Endodermal cell (in vitro differentiated cells): ENCODE results near the gene COL26A1. TPM values are rescaled to one million over a fixed set of nuclear protein-coding genes. Genes with fewer than 3 reads are reported as not detected.
"Not testable (repeated sequence)": the region's sequence is repeated elsewhere in the genome, so short reads cannot be mapped to it uniquely, and the experiment has no call there.

Source experiments
- DNase-seq: peaks from one replicate; pipeline ENCODE4 v3.0.0-alpha.2; 2017
- H3K27ac ChIP-seq: 2 replicates; pipeline ENCODE4 v1.5.1; 2013; ENCODE audit warnings: mild to moderate bottlenecking, low read depth, low read length, moderate library complexity
- H3K27me3 ChIP-seq: 2 replicates; pipeline ENCODE4 v1.6.1; 2013; ENCODE audit warnings: mild to moderate bottlenecking, low read length, moderate library complexity; ENCODE audit not compliant: insufficient read depth, control insufficient read depth, poor library complexity, severe bottlenecking
- H3K36me3 ChIP-seq: 2 replicates; pipeline ENCODE4 v1.7.0; 2013; ENCODE audit warnings: mild to moderate bottlenecking, low read length, moderate library complexity; ENCODE audit not compliant: control insufficient read depth, insufficient read depth
- H3K4me1 ChIP-seq: one replicate; pipeline ENCODE4 v1.7.0; 2013; ENCODE audit warnings: low read length; ENCODE audit not compliant: control insufficient read depth, insufficient read depth
- H3K4me3 ChIP-seq: 2 replicates; pipeline ENCODE4 v1.5.1; 2013; ENCODE audit warnings: mild to moderate bottlenecking, low read length, moderate library complexity
- H3K9ac ChIP-seq: 2 replicates; pipeline ENCODE4 v1.6.1; 2013; ENCODE audit warnings: mild to moderate bottlenecking, low read length, moderate library complexity; ENCODE audit not compliant: poor library complexity, severe bottlenecking; ENCODE audit errors: extremely low read depth
- H3K9me3 ChIP-seq: 2 replicates; pipeline ENCODE4 v1.6.1; 2013; ENCODE audit warnings: mild to moderate bottlenecking, low read length, moderate library complexity; ENCODE audit not compliant: control insufficient read depth
- H3K27ac Mint-ChIP-seq: 2 replicates; pipeline ENCODE4 v1.8.0; 2020; ENCODE audit warnings: mixed read lengths
- H3K27me3 Mint-ChIP-seq: 2 replicates; pipeline ENCODE4 v1.8.0; 2021; ENCODE audit warnings: mild to moderate bottlenecking, mixed read lengths; ENCODE audit not compliant: insufficient read depth
- H3K36me3 Mint-ChIP-seq: 2 replicates; pipeline ENCODE4 v1.8.0; 2020; ENCODE audit warnings: low read depth, mixed read lengths
- H3K4me1 Mint-ChIP-seq: 2 replicates; pipeline ENCODE4 v1.8.0; 2020; ENCODE audit warnings: mixed read lengths
- H3K4me3 Mint-ChIP-seq: 2 replicates; pipeline ENCODE4 v1.8.0; 2020; ENCODE audit warnings: mild to moderate bottlenecking, moderate library complexity, mixed read lengths
- H3K9me3 Mint-ChIP-seq: 2 replicates; pipeline ENCODE4 v1.8.0; 2020; ENCODE audit warnings: mild to moderate bottlenecking, mixed read lengths
- WGBS, 2 experiments: methylation state at CpG; one replicate each; pipeline versions ENCODE4 v1.1.5 to v1.1.7; 2013; ENCODE audit warnings: missing lambda C conversion rate in 2 of 2, mixed read lengths in 1 of 2; ENCODE audit not compliant: insufficient coverage in 1 of 2, insufficient read length in 1 of 2; 5-methylcytosine and 5-hydroxymethylcytosine counted together
- total RNA-seq, 2 donors: library from RNA; stranded (reverse); fragmentation: NEBNext Ultra II Directional in 1 of 2; extraction: Animal tissue kit (Norgen Biotek cat#: 25700) in 1 of 2; gene quantifications; 2 replicates in 1 of 2; 3 replicates in 1 of 2; pipeline ENCODE4 v1.2.1, GENCODE V29; 2021
- TF ChIP-seq, protein P1 (sequence below): fragments of 200-600 bp; sonication (generic); conservative IDR thresholded peaks from 2 replicates; pipeline ENCODE4 v1.5.0; 2021; ENCODE audit warnings: antibody characterized with exemption, mild to moderate bottlenecking

COL26A1 gene
- total RNA-seq, 2 donors from 2014 or later: 41.2 to 47.0 TPM

DNA sequence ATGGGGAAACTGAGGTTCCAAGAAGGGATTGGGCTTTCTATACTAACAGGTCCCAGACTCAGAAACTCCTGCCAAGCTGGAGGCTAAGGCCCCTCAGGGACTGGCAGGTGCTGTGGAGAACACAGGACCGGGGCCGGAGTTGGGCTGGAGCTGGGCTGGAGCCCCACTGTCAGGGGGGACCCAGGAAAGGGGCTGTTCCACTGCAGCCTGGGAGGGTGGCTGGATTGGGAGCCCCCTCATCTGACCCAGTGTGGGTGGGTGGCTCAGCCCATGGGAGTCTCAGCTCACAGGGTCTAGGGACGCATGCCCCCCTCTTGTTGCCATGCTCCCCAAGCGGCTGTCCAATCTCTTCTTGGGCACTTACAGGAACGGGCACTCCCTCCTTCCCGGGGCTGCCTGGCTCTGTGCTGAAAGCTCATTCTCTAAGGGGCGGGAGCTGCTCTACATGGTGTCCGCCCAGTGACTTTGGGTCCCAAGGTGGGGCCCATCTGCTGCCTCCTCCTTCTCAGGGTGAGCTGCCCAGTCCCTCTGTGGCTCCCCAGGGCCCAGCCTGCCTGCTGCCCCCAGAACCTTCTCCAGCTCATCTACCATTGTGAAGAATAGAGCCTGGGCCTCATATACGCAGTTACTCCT is 139.9 kb downstream of the COL26A1 start:
- Histone ChIP-seq H3K27me3 (no peaks in the 10 kb centered on the region), H3K27ac (no peak overlapping the region), H3K4me1 (no peaks in the 10 kb centered on the region), H3K36me3 (no peaks in the 10 kb centered on the region), H3K9ac (no peak overlapping the region), H3K9me3 (no peaks in the 10 kb centered on the region), H3K4me3 (no peak overlapping the region)
- Mint-ChIP-seq H3K27ac (no peak overlapping the region), H3K27me3 (no peaks in the 10 kb centered on the region), H3K36me3 (no peaks in the 10 kb centered on the region), H3K4me3 (no peak overlapping the region), H3K4me1 (peaks cover 12% of the 10 kb centered on the region), H3K9me3 (no peaks in the 10 kb centered on the region)
- peak; percentile 49 for DNase-seq
- WGBS, 2 experiments: 83 to 90% methylated on average over 3 to 9 of the region's 9 CpGs
- TF ChIP-seq, protein P1, sequence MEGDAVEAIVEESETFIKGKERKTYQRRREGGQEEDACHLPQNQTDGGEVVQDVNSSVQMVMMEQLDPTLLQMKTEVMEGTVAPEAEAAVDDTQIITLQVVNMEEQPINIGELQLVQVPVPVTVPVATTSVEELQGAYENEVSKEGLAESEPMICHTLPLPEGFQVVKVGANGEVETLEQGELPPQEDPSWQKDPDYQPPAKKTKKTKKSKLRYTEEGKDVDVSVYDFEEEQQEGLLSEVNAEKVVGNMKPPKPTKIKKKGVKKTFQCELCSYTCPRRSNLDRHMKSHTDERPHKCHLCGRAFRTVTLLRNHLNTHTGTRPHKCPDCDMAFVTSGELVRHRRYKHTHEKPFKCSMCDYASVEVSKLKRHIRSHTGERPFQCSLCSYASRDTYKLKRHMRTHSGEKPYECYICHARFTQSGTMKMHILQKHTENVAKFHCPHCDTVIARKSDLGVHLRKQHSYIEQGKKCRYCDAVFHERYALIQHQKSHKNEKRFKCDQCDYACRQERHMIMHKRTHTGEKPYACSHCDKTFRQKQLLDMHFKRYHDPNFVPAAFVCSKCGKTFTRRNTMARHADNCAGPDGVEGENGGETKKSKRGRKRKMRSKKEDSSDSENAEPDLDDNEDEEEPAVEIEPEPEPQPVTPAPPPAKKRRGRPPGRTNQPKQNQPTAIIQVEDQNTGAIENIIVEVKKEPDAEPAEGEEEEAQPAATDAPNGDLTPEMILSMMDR: no peak

DNA sequence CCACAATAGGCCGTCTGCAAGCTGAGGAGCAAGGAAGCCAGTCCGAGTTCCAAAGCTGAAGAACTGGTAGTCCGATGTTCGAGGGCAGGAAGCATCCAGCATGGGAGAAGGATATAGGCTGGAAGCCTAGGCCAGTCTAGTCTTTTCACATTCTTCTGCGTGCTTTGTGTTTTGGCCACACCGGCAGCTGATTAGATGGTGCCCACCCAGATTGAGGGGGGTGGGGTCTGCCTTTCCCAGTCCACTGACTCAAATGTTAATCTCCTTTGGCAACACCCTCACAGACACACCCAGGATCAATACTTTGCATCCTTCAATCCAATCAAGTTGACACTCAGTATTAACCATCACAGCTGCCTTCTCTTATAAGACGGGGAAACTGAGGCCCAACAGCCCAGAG is 142.8 kb downstream of the COL26A1 start:
- H3K9me3 Mint-ChIP-seq, H3K27me3 ChIP-seq, H3K27ac Mint-ChIP-seq, H3K36me3 Mint-ChIP-seq, H3K4me3 Mint-ChIP-seq, H3K4me1 Mint-ChIP-seq, H3K27ac ChIP-seq, H3K36me3 ChIP-seq, DNase-seq, H3K9me3 ChIP-seq, H3K27me3 Mint-ChIP-seq, H3K4me3 ChIP-seq, H3K9ac ChIP-seq, H3K4me1 ChIP-seq: not testable (repeated sequence)
- WGBS, 2 experiments: 91 to 95% methylated on average over 6 to 7 of the region's 7 CpGs

DNA sequence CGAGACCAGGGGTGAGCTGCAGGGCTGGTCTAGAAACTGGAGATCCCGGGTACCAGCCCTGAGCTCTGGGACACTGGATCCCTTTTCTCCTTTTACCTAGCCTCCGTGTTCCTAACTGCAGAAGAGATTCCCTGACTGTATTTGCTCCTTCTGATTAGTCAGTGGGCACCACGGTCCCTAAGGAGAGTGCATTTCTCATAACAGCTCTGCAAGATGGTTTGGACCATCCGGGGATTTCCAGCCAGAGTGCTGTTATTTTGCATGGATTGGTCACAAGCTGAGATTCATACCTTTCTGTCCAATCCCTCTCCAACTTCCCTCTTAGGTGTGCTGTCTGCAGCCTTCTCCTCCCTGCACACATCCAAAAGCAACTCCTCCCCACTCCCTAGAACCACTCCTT is 143.9 kb downstream of the COL26A1 start:
- no peaks in the 10 kb centered on the region for H3K27me3 ChIP-seq
- Mint-ChIP-seq H3K27ac (no peak overlapping the region), H3K9me3 (peaks cover 2% of the 10 kb centered on the region), H3K36me3 (peaks cover 2% of the 10 kb centered on the region), H3K27me3 (no peaks in the 10 kb centered on the region), H3K4me1 (peaks cover 2% of the 10 kb centered on the region), H3K4me3 (no peak overlapping the region)
- TF ChIP-seq, protein P1: no peak
- H3K27ac ChIP-seq: no peak overlapping the region
- no peak overlapping the region for H3K9ac ChIP-seq
- no peaks in the 10 kb centered on the region for H3K36me3 ChIP-seq
- no peak overlapping the region for H3K4me3 ChIP-seq
- DNase-seq: no peak
- H3K9me3 ChIP-seq: no peaks in the 10 kb centered on the region
- no peaks in the 10 kb centered on the region for H3K4me1 ChIP-seq
- 81 to 86% methylated on average over 4 to 5 of the region's 5 CpGs for WGBS, 2 experiments

DNA sequence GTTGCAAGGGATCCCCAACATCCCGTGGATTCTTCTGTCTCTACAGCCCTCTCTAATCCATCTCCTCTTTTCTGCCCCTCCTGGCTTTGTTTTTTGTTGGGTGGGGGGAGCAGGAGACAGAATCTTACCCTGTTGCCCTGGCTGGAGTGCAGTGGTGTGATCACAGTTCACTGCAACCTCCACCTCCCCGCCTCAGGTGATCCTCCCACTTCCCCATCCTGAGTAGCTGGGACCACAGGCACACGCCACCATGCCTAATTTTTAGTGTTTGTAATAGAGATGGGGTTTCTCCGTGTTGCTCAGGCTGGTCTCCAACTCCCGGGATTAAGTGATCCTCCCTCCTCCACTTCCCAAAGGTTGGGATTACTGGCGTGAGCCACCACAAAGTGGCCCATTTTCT is 144.7 kb downstream of the COL26A1 start:
- no peak overlapping the region for H3K4me3 Mint-ChIP-seq
- H3K9me3 ChIP-seq: no peaks in the 10 kb centered on the region
- TF ChIP-seq, protein P1: no peak
- H3K27me3 Mint-ChIP-seq: no peaks in the 10 kb centered on the region
- H3K36me3 ChIP-seq: no peaks in the 10 kb centered on the region
- H3K36me3 Mint-ChIP-seq: peaks cover 2% of the 10 kb centered on the region
- no peak overlapping the region for H3K27ac ChIP-seq
- peaks cover 2% of the 10 kb centered on the region for H3K9me3 Mint-ChIP-seq
- 82 to 83% methylated on average over 2 to 3 of the region's 6 CpGs for WGBS, 2 experiments
- DNase-seq: no peak
- no peaks in the 10 kb centered on the region for H3K4me1 ChIP-seq
- H3K27me3 ChIP-seq: no peaks in the 10 kb centered on the region
- H3K4me3 ChIP-seq: no peak overlapping the region
- peak overlapping the region; percentile 50 for H3K27ac Mint-ChIP-seq
- H3K9ac ChIP-seq: no peak overlapping the region
- H3K4me1 Mint-ChIP-seq: peaks cover 2% of the 10 kb centered on the region
